GM18519 (cell line): ENCODE measurements around the gene GTF2A1.
A peak's percentile ranks its signal among the peaks of the same experiment; 100 is the strongest.
"Not testable (repeated sequence)": the region's sequence is repeated elsewhere in the genome, so short reads cannot be mapped to it uniquely, and the experiment has no call there.

Source experiments
- ATAC-seq: cut with Tn5 transposase; IDR thresholded peaks from one replicate; pipeline ENCODE4 v1.9.1; 2021; ENCODE audit warnings: mild to moderate bottlenecking, moderate library complexity; ENCODE audit not compliant: unreplicated experiment, low FRiP score

GTF2A1 gene

DNA sequence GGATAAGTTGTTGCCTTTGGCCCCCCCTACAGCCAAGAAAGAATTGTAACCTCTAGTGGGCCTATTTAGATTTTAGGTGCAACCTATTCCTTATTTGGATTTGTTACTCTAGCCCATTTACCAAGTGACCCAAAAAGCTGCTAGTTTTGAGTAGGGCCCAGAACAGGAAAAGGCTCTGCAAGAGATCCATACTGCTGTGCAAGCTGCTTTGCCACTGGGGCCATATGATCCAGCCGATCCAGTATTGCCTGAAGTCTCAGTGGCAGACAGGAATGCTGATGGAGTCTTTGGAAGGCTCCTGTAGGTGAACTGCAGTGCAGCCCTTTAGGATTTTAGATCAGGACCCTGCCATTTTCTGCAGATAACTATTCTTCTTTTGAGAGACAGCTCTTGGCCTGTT lies 12.9 kb upstream of the GTF2A1 start:
- no peak for ATAC-seq

DNA sequence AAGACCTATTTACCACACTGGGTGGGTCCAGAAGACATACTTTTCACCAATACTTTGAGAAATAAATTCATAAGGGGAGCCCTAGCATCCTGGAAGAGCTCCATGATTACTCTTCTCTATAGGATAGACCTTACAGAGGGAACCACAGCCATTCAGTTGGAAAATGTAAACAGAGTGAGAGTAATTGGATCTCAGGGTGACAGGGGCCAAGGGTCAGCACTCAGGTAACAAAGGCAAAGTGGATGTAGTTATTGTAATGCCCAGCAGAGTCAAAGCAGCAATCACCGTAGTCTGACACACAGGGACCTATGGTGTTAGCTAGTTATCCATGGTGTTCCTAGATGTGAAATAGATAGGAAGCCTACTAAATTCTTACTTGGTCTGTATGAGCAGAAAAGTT lies 10.8 kb upstream of the GTF2A1 start:
- ATAC-seq = no peak

DNA sequence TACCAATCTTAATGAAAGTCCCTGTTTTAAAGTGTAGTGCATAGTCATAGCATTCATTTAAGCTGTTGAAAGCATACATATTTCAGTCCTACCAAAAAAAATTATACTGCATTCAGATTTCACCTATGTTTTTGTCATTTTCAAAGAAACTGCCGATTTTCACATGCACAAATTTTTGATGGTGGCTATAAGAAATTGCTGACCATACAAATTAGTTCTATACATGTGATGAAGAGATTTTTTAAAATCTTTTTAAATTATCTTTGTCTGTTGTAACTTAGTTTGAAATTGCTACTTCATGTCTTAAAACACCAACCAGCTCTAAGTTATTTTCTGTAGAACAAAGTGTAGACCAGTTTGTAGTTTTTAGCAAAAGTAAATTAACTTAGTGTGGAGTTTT lies 3.5 kb upstream of the GTF2A1 start:
- ATAC-seq = no peak

DNA sequence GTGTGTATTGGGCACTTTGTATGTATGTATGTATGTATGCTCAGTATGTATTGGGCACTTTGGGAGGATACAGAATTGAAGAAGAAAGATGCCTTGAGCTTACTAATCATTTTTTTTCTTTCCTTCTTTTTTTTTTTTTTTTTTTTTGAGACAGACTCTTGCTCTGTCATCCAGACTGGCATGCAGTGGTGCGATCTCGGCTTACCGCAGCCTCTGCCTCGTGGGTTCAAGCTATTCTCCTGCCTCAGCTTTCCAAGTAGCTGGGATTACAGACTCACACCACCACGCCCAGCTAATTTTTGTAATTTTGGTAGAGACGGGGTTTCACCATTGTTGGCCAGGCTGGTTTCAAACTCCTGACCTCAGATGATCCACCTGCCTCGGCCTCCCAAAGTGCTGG lies 3.0 kb upstream of the GTF2A1 start:
- not testable (repeated sequence) for ATAC-seq

DNA sequence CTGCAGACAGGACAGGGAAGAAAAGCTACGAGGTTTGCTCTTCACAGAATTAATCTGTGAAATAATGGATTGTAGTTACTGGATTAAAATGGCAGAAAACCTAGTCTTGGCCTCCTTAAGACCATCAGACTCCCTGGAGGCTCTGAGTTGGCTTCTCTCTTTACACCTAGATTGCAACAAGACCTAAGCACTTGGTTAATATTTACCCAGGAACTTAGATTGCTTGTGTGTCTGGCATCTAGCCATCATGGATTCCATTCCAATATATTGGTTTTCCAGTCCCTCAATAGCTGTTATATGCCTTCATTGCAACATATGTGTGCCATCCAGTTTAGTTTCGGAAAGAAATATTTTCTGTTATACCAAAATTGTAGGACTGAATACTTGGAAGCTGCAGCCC lies 1.9 kb upstream of the GTF2A1 start:
- ATAC-seq = no peak

DNA sequence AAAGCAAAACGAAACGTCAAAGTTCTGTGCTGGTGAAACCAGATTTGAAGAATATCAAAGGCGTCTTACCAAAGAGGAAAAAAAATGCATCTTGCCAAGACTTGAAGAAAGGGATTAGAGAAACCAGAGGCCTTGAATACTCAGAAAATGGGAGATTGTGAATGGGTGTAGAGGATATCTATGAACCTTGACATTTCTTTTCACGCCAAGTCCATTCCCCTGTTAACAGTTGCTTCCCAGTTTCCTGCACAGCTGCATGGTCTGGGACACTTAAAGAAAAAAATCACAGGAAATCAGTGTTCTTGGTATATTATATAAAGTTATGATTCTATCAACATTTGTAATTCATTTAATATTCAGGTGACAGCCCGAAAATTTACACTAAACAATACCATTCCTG lies 1.4 kb upstream of the GTF2A1 start:
- ATAC-seq = no peak

DNA sequence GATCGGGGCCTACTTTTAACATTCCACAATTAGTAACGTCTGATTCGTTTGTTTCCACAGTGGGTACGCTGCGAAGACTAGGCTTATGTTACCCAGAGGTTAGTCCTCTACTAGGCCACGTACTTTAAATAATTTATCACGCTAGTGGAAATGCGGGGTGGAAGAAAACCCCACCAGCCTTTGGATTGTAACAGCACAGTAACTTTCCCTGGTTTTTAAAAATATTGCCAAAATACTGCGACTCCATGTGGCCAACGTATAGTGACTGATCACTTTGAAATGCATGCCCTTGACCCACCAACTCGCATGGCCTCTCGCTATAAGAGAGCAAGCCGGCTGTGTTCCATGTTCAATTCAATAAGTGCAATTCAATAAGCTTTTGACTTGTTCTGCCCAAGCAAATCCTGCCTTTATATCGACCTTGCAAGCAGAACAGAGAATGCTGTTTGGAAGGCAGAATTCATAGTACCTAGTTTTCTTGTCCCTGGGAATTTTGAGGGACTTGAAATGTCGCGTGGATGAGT lies 882 bp upstream of the GTF2A1 start:
- no peak for ATAC-seq

DNA sequence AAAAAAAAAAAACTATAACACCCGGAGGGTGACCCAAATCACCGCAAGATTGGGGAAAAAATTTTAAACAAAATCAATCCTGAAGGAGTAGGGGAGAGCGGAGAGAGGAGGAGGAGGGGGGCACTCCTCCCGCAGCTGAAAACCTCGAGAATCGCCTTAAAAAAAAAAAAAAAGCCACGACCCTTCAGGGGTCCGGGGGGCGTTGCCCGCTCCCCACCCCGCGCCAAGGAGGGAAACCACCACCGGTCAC lies 254 bp downstream of the GTF2A1 start:
- no peak for ATAC-seq

DNA sequence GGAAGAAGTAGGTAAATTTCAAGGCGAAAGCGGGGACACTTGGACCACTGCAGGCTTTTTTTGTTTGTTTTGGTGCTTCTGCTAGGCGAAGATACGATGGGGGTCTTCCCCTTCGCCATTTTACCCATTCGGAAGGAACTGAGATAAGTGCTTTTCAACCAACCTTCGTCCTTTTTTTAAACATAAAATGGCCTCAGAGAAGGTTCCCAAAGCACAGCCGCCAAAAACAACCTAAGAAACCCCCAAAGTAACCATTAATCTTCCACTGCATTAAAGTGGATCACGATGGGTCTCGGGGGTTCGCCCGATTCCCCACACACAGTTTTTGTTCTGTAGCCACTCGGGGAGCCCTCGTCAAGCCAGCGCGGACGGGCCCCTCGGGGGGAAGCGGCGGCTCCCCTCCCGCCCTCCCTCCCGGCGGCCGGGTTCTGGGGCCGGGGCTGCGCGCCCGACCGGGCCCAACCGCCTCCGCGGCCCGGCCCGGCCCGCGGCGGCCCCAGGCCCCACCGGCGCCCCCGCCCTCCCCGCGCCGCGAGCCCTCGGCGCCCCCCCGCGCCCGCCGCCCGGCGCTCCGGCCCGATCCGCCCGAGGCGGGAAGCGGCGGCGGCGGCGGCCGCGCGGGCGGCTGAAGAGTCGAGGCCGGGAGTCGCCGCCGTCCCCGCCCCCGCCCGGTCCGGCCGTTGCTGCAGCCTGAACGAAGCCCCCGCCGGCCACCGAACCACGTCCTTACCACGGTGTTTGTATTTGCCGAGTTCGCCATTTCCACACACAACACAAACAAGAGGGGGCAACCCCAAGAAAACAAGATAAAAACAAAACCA lies 790 bp downstream of the GTF2A1 start:
- no peak for ATAC-seq

DNA sequence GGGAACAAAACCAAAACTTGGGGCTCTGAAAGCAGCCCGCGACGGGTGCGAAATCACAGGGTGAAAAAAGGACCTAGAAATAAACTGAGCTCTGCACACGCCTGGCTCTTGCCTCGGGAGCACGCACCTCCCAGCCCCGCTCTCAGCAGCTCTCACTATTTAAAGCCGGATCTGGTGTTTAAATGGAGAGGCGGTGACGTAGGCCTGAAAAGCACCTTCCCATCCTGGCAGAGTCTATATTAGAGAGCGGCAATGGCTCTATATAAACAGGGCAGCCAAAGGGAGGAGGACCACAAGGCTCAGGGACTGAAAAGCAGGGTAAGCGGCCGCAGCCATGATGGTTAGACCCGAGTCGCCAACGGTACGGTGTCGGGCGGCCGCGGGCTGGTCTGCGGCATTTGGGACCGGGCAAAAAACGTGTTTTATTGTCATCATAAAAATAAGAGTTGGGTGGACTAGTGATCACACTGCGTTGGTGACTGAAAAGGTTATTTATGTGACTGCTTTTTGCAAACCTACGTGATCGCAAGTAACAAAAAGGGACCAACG lies 1.5 kb downstream of the GTF2A1 start:
- peak; percentile 53 for ATAC-seq

DNA sequence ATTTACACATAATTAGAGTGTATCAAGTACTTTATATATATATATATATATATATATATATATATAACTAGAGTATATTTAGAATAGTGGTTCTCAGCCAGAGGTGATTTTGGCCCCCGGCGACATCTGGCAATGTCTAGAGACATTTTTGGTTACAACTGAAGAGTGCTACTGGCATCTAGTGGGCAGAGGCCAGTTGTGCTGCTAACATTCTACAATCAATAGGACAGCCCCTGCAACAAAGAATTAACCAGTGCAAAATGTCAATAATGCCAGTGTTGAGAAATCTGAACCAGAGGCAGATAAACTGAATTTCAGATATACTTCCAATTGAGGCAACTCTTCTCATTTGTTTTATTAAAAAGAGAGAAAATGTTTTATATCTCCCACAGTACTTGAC lies 8.9 kb downstream of the GTF2A1 start:
- peak; percentile 51 for ATAC-seq

DNA sequence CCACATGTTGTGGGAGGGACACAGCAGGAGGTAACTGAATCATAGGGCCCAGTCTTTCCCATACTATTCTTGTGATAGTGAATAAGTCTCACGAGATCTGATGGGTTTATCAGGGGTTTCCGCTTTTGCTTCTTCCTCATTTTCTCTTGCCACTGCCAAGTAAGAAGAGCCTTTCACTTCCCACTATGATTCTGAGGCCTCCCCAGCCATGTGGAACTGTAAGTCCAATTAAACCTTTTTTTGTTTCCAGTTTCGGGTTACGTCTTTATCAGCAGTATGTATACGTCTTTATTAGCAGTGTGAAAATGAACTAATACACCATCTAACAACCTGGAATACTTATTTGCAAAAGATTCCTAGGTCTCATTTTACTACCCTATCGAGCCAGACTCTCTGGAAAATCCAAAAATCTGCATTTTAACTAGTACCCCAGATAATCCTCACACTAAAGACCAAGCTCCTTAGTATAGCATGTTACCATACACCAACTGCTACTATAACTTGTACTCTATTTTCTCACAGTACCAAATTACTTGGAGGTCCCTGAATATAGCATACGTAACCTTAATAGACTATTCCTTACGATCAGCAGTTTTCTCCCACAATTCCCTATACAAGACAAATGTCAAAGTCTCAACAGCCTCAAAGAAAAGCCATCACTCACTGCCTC lies 11.5 kb downstream of the GTF2A1 start:
- ATAC-seq = peak; percentile 69

DNA sequence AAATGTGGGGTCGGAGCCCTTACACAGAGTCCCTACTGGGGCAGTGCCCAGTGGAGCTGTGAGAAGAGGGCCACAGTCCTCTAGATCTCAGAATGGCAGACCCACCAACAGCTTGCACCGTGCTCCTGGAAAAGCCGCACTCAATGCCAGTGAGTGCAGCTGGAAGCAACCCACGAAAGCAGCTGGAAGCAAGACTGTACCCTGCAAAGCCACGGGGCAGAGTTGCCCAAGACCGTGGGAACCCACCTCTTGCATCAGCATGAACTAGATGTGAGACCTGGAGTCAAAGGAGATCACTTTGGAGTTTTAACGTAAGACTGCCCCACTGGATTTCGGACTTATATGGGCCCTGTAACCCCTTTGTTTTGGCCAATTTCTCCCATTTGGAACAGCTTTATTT lies 12.3 kb downstream of the GTF2A1 start:
- no peak for ATAC-seq

DNA sequence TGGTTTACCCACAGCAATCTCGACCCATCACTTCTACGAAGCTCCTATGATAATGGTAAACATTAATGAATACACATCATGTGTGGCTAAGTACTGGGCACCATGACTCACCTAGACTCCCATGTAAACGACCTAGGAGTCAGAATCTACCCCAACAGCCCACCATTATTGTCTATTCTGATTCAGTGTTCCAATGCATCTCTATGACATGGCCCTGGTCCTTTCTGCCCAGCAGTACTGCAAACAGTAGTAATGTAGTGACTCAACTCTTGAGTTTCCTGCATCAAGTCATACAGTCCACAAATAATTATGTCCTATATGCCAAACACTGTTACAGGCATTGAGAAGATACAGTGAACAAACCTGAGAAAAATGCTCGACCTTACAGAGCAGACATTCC lies 14.6 kb downstream of the GTF2A1 start:
- ATAC-seq = no peak

DNA sequence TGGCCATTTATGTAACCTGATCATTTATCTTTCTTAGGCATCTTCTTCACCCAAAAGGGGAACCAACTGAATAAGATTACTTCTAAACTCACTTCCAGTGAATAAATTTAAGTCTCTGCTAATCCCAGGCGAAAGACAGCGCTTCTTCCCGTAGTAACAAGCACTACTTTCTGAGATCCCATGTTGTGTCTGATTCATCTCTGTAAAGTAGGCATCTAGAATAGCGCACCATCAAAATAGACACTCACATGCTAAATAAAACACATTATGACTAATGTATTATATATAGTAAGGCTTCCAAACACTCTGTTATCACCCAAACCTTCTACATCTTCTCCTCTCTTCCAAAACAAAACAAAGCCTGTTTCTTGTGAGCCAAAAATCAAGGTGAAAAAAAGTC lies 15.1 kb downstream of the GTF2A1 start:
- no peak for ATAC-seq

DNA sequence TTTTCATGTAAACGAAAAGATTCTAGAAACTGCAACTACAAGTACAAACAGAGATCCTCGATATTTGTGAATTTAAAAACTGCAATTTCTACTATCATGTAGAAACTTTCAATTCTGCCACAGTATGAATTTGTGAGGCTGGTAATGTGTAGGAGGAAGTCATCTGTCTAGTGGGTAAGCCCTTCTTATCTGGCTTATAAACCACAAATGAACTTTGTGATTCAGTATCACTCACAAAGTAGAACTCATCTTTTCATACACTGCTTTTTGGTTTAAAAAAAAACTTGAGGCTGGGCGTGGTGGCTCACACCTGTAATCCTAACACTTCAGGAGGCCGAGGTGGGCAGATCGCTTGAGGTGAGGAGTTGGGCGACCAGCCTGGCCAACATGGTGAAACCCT lies 20.7 kb downstream of the GTF2A1 start:
- no peak for ATAC-seq

DNA sequence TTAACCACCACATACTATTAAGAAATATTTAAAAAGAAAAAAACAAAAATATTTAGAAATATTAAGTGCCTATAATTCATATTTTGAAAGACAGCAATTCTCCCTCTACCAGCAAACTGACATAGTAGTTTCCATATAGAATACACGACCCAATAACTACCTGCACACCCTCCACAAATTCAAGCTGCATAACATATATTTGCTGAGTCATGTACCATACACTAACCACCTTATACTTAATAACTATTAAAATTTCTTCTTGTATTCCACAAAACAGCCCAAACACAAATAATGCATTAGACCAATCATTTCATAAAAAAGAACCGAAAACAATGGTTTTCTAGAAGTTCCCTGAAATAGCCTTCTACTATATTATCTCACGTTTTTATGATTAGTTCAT lies 21.7 kb downstream of the GTF2A1 start:
- no peak for ATAC-seq

DNA sequence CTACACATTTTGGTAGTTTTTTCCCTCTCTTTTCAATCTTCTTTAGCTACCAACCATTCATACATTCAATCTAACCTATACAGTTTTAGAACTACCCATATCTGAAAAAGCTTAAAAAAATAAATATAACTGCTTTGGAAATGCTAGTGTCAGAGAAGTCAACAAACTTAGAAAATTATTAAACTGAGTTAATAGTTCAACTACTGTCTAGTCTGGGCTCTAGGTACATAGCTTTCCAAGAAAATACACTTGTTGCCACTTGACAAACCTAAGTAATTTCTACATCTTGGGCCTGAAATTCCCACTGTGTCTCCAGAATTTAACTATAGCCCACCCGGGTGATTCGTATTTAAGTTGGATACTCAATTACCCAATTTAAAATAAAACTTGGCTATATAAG lies 22.1 kb downstream of the GTF2A1 start:
- no peak for ATAC-seq

DNA sequence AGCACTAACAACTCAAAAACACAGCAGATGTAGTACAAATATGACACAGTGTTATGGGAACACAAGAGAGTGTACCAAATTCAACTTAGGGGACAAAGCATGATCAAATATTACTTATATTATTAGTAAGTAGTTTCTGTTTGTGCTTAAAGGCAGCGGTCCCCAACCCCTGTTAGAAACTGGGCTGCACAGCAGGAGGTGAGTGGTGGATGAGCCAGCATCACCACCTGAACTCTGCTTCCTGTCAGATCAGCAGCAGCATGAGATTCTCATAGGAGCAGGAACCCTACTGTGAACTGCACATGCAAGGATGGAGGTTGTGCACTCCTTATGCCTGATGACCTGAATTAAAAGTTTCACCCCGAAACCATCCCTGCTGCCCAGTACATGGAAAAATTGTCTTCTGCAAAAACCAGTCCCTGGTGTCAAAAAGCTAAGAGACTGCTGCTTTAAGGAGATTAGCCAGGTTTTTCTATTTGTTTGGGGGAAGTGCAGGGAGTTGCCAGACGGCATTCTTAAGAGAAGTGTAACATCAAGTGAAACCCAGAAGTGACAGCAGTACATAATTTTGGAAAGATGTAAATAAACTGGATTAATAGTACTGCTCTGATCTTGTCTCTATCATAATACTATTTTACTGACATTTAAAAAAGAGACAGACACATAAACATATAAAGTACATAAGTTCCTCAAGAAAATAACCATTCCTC lies 26.7 kb downstream of the GTF2A1 start:
- ATAC-seq = no peak

DNA sequence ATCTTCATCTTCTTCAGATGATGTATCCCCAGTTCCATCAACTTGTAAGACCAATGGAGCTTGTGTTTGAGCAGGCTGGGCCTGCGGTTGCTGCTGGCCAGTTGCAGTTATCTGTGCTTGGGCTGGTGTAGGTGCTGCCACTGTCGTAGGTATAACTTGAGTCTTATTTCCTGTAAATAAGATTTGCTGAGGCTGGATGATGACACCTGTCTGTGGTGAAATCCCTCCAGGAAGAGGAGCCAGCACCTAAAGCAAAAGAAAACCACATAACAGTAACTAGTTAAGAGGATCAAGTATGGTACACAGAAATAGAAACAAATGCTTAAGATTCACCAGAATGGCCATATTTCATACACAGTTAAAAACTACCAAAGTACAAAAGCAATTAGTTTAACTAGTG lies 28.2 kb downstream of the GTF2A1 start:
- no peak for ATAC-seq

DNA sequence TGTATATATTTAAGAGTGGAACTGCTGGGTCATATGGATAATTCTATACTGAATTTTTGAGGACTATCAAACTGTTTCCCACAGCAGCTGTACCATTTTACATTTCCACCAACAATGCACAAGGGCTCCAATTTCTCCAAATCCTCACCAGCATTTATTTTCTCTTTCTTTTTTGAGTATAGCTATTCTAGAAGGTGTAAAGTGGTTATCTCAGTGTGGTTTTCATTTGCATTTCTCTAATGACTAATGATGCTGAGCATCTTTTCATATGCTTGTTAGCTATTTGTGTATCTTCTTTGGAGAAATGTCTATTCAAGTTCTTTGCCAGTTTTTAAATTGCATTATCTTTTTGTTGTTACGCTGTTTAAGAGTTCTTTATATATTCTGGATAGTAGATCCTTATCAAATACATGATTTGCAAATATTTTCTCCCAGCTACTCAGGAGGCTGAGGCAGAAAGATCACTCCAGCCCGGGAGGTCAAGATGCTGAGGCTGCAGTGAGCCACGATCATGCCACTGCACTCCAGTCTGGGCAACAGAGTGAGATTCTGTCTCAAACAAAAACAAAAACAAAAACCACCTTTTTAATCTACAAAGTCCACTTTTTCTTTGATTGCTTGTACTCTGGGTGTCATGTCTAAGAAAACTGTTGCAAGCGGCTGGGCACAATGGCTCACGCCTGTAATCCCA lies 32.8 kb downstream of the GTF2A1 start:
- ATAC-seq = peak; percentile 85
